Testis (tissue), 3 donors: Measurements from ENCODE around the gene HOXA6. TPM values are rescaled to one million over a fixed set of nuclear protein-coding genes. Genes with fewer than 3 reads are reported as not detected.

ENCODE experiments used
- DNase-seq: peaks from one replicate; pipeline ENCODE4 v3.0.0-alpha.2; 2019
- H3K27ac ChIP-seq, 2 donors: fragments of 200-600 bp; sonication (generic); one replicate each; pipeline ENCODE4 v1.5.1; 2019
- H3K27me3 ChIP-seq: fragments of 200-600 bp; sonication (generic); one replicate; pipeline ENCODE4 v1.5.1; 2019
- H3K36me3 ChIP-seq: fragments of 200-600 bp; sonication (generic); one replicate; pipeline ENCODE4 v1.5.1; 2017; ENCODE audit warnings: low read depth; ENCODE audit errors: missing control alignments
- H3K4me1 ChIP-seq: fragments of 200-600 bp; sonication (generic); one replicate; pipeline ENCODE4 v1.5.1; 2019
- H3K4me3 ChIP-seq, 2 donors: fragments of 200-600 bp; sonication (generic); one replicate each; pipeline ENCODE4 v1.5.1; 2017 to 2019
- H3K9me3 ChIP-seq: fragments of 200-600 bp; sonication (generic); one replicate; pipeline ENCODE4 v1.5.1; 2017
- CTCF ChIP-seq, 3 experiments: fragments of 450-650 bp in 2 of 3; fragments of 200-600 bp in 1 of 3; sonication (generic) in 1 of 3; IDR thresholded peaks; one replicate each; pipeline ENCODE4 v1.5.1; 2016 to 2019; ENCODE audit warnings: antibody characterized with exemption in 3 of 3, mild to moderate bottlenecking in 2 of 3, moderate library complexity in 1 of 3
- POLR2A ChIP-seq: fragments of 450-650 bp; IDR thresholded peaks from one replicate; pipeline ENCODE4 v1.6.1; 2017; ENCODE audit warnings: antibody characterized with exemption, mild to moderate bottlenecking, moderate library complexity
- WGBS, 2 donors: methylation state at CpG; one replicate each; pipeline ENCODE4 v1.1.5; 2018; 5-methylcytosine and 5-hydroxymethylcytosine counted together
- intact Hi-C: fragments of 100-400 bp; cut with DNase I; formaldehyde crosslinking; loops from one replicate; pipeline ENCODE4 v1.15.1; 2023; ENCODE audit warnings: low total_unique reads
- polyA plus RNA-seq: library from polyadenylated mRNA; stranded (reverse); fragments of 350-450 nt; fragmentation: Illumina TruSeq; extraction: RNeasy Lipid Tissue Mini Kit (QIAGEN cat#74804); gene quantifications from one replicate; pipeline ENCODE4 v1.2.3, GENCODE V29; 2014; ENCODE audit warnings: low read depth, low replicate concordance; ENCODE audit not compliant: insufficient read depth
- total RNA-seq, 2 donors: library from RNA; depleted of rRNA; stranded (reverse); fragments of >200 nt; gene quantifications; one replicate each; pipeline ENCODE4 v1.2.3, GENCODE V29; 2016

Gene HOXA6
- total and polyA plus RNA-seq, 3 donors from 2014 or later, result 0.37 TPM; not detected in 2

- 33 to 42% methylated on average over 23 to 30 of the region's 30 CpGs for WGBS, 2 donors
- peak; percentile 9 for DNase-seq
- TF ChIP-seq POLR2A, result no peak
- no peak for TF ChIP-seq CTCF (IDR thresholded peaks at IDR 0.05)
- H3K27me3 ChIP-seq, result peaks cover 9% of the 10 kb centered on the region
- H3K36me3 ChIP-seq, result no peaks in the 10 kb centered on the region
- no peak overlapping the region for H3K27ac ChIP-seq
- no peaks in the 10 kb centered on the region for H3K9me3 ChIP-seq
- no peak overlapping the region for H3K4me3 ChIP-seq
- H3K4me1 ChIP-seq, result peaks cover 2% of the 10 kb centered on the region
- intact Hi-C loops, result no loop called here
Measured at GRCh38 chr7:27148756-27149641, 1.4 kb upstream of the HOXA6 start.

- Histone ChIP-seq H3K27ac (no peak overlapping the region), H3K27me3 (peaks cover 1% of the 10 kb centered on the region), H3K9me3 (no peaks in the 10 kb centered on the region), H3K36me3 (no peaks in the 10 kb centered on the region), H3K4me1 (peaks cover 4% of the 10 kb centered on the region), H3K4me3 (peak overlapping the region in 1 of 2 donors; percentile 0)
- DNase-seq, result peak; percentile 6
- 16 to 18% methylated on average over 12 to 28 of the region's 28 CpGs for WGBS, 2 donors
- intact Hi-C loops, result no loop called here
- no peak for TF ChIP-seq POLR2A
- TF ChIP-seq CTCF (IDR thresholded peaks at IDR 0.05), result no peak
Measured at GRCh38 chr7:27148031-27148755, 619 bp upstream of the HOXA6 start.

GRCh38 chr7:27146491-27147198 is 929 bp downstream of the HOXA6 start:
- H3K27me3 ChIP-seq, result no peaks in the 10 kb centered on the region
- H3K4me3 ChIP-seq, result no peak overlapping the region
- no peaks in the 10 kb centered on the region for H3K36me3 ChIP-seq
- 56 to 58% methylated on average over 4 to 5 of the region's 5 CpGs for WGBS, 2 donors
- H3K27ac ChIP-seq, result no peak overlapping the region
- intact Hi-C loops, result no loop called here
- peak; percentile 8 for DNase-seq
- peaks cover 4% of the 10 kb centered on the region for H3K4me1 ChIP-seq
- TF ChIP-seq CTCF (IDR thresholded peaks at IDR 0.05), result no peak
- TF ChIP-seq POLR2A, result no peak
- no peaks in the 10 kb centered on the region for H3K9me3 ChIP-seq

- no peak overlapping the region for H3K4me3 ChIP-seq
- no peak overlapping the region for H3K27ac ChIP-seq
- intact Hi-C loops, result no loop called here
- H3K4me1 ChIP-seq, result peaks cover 4% of the 10 kb centered on the region
- TF ChIP-seq POLR2A (no peak), CTCF (IDR thresholded peaks at IDR 0.05) (no peak)
- no peak for DNase-seq
- H3K36me3 ChIP-seq, result no peaks in the 10 kb centered on the region
- no peaks in the 10 kb centered on the region for H3K27me3 ChIP-seq
- WGBS, 2 donors, result 49 to 66% methylated on average over 11 of the region's 11 CpGs
- no peaks in the 10 kb centered on the region for H3K9me3 ChIP-seq
Measured at GRCh38 chr7:27145914-27146412, 1.6 kb downstream of the HOXA6 start.
